GM21723 (cell line): Measurements from ENCODE around the gene POLD3.

Experiments
- ATAC-seq: cut with Tn5 transposase; IDR thresholded peaks from one replicate; pipeline ENCODE4 v1.9.1; 2021; ENCODE audit warnings: mild to moderate bottlenecking, moderate library complexity; ENCODE audit not compliant: unreplicated experiment

Gene POLD3

DNA sequence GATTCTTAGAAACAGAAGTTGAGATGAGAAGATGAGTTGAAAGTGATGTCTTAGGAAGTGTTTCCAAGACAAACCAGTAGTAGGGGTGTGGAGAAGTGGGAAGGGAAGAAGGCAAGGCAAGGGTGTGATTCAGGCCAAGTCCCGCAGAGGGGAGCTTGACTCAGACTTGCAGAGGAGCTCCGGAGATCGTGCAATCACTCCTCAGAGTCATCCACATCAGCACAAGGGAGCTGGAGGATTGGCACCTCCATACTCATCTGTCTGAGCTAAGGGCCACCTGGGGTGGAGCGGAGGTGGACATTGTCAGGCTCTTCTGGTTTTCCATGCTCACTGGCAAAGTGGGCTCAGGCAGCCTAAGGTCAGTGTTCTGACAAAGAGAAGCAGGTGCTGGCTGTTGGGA, 94.4 kb downstream of the POLD3 start:
- no peak for ATAC-seq

- ATAC-seq: no peak
Observed at GRCh38 chr11:74687237-74688023, 95.0 kb downstream of the POLD3 start.

DNA sequence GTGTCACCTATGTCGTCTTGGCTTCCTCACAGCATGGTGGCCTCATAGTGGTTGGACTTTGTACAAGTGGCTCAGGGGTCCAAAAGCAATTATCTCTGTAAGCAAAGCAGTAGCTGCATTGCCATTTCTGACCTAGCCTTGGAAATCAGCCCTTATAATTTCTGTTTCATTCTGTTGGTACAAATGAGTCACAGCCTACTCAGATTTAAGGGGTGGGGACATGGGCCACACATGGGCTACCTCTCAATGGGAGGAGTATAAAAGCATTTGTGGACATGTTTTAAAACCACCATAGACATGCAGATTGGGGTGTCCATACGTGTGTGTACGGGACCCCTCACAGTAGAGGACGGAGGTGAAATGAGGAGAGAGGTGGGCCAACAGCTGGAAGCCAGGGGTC, 97.3 kb downstream of the POLD3 start:
- no peak for ATAC-seq

DNA sequence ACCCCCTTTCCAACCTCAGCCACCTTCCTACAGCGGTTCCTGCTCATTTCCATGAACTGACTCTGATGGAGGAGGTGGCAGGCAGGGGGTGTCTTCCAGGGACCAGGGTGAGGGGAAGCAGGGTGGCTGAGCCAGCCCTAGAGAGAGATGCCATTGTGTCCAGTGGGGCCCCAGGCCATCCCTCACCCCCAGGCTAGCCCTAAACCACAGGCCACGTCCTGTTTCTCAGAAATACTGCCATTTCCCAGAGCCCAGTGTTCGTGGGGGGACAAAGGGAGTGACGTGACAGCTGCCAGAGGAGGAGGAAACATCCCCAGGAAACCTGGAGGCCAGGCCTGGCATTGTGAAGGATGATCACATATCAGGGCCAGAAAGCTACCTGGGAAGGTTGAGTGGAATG, 99.4 kb downstream of the POLD3 start:
- no peak for ATAC-seq
